Measurements from ENCODE around the gene LFNG. TPM values are rescaled to one million over a fixed set of nuclear protein-coding genes. Genes with fewer than 3 reads are reported as not detected.
A peak's percentile ranks its signal among the peaks of the same experiment; 100 is the strongest.

The LFNG gene
- total and polyA plus RNA-seq, 2 of the 13 experiments (the other 11 are each of a cell fraction or from before 2014, with no cell fraction given): 0.44 to 1.5 TPM

DNA sequence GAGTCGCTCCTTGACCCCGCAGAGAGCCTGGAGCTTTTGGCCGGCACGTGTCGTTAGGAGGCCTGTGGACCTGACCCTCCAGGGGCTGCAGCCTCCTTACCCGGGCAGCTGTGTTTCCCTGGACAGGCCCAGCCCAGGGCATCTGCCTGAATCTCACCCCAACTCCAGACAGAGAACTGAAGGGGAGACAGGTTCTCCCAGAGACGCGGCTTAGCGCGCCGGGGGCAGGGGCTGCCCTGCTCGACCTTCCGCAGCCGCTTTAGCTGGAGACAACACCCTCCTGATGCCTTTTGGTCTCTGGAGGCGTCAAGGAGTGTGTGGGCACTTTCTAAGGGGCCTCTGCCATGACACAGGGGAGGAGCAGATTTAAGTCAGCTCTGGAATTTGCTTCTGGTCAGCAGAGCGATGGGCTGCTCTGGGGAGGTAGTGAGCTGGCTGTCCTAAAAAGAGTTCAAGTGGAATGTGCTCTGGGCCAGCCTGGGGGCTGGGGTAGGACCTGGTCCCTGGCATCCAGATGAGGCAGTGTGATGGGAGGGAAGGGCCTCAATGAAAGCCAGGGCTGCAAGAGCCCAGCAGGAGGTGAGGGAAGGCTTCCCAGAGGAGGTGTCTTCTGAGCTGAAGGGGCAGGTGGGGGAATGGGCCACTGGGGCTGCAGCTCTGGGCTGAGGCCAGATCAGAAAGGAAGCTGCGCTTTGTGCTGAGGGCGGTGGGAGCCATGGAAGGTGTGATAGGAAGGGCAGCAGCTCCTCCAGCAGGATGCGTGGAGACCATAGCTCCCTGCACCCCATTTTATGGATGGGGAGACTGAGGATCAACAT lies 49.2 kb upstream of the LFNG start:
- Histone ChIP-seq H3K4me3 (replicated peaks in 1 of 3; ENCODE audit: insufficient read depth in 1 of 3, low read depth in 2 of 3, low read length in 3 of 3) (peak overlapping the region in 1 of 3 experiments; percentile 38; a peak in 1 of 6 replicates), H4K20me1 (ENCODE audit: insufficient read depth, low read length) (no peaks in the 10 kb centered on the region), H3K4me1 (ENCODE audit: insufficient read depth, low read length) (peaks cover 44% of the 10 kb centered on the region), H3K27ac (ENCODE audit: extremely low read length, insufficient read depth, low read length) (no peak overlapping the region), H3K9me3 (ENCODE audit: low read length) (no peaks in the 10 kb centered on the region), H3K27me3 (ENCODE audit: control insufficient read depth in 1 of 2, insufficient read depth in 2 of 2, low read length in 2 of 2) (peaks cover 4 to 30% of the 10 kb centered on the region in 2 experiments; a peak in 4 of 5 replicates), H3K36me3 (replicated peaks in 1 of 2; ENCODE audit: control insufficient read depth in 1 of 2, insufficient read depth in 2 of 2, low read length in 2 of 2) (no peaks in the 10 kb centered on the region), H2AFZ (ENCODE audit: low read length) (no peak overlapping the region), H3K4me2 (ENCODE audit: low read depth, low read length) (peak overlapping the region; percentile 54), H3K79me2 (ENCODE audit: insufficient read depth, low read length) (no peaks in the 10 kb centered on the region), H3K9ac (ENCODE audit: insufficient read depth, low read depth, low read length) (no peak overlapping the region)
- TF ChIP-seq AGO2 (optimal IDR thresholded peaks at IDR 0.05; ENCODE audit: low read depth, low read length) (no peak), JARID2 (CRISPR knock-in tag; IDR thresholded peaks at IDR 0.05; ENCODE audit: insufficient replicate concordance) (no peak), BHLHE40 (IDR thresholded peaks at IDR 0.05; ENCODE audit: low read length) (peak; percentile 63; the same call in 1 of the 2 replicates), ZNF547 (CRISPR knock-in tag; IDR thresholded peaks at IDR 0.05) (no peak), ZNF629 (CRISPR knock-in tag; conservative IDR thresholded peaks at IDR 0.05) (peak; percentile 94), ZNF569 (CRISPR knock-in tag; IDR thresholded peaks at IDR 0.05; ENCODE audit: borderline replicate concordance) (no peak), ADNP (CRISPR knock-in tag; IDR thresholded peaks at IDR 0.05) (peak; percentile 53), CREB1 (IDR thresholded peaks at IDR 0.05) (no peak), CREB1 (CRISPR knock-in tag; IDR thresholded peaks at IDR 0.05) (no peak), ZMYM3 (CRISPR knock-in tag; IDR thresholded peaks at IDR 0.05) (peak; percentile 91), KDM1A (CRISPR knock-in tag; IDR thresholded peaks at IDR 0.05) (peak; percentile 70)
- TF ChIP-seq, protein P1, sequence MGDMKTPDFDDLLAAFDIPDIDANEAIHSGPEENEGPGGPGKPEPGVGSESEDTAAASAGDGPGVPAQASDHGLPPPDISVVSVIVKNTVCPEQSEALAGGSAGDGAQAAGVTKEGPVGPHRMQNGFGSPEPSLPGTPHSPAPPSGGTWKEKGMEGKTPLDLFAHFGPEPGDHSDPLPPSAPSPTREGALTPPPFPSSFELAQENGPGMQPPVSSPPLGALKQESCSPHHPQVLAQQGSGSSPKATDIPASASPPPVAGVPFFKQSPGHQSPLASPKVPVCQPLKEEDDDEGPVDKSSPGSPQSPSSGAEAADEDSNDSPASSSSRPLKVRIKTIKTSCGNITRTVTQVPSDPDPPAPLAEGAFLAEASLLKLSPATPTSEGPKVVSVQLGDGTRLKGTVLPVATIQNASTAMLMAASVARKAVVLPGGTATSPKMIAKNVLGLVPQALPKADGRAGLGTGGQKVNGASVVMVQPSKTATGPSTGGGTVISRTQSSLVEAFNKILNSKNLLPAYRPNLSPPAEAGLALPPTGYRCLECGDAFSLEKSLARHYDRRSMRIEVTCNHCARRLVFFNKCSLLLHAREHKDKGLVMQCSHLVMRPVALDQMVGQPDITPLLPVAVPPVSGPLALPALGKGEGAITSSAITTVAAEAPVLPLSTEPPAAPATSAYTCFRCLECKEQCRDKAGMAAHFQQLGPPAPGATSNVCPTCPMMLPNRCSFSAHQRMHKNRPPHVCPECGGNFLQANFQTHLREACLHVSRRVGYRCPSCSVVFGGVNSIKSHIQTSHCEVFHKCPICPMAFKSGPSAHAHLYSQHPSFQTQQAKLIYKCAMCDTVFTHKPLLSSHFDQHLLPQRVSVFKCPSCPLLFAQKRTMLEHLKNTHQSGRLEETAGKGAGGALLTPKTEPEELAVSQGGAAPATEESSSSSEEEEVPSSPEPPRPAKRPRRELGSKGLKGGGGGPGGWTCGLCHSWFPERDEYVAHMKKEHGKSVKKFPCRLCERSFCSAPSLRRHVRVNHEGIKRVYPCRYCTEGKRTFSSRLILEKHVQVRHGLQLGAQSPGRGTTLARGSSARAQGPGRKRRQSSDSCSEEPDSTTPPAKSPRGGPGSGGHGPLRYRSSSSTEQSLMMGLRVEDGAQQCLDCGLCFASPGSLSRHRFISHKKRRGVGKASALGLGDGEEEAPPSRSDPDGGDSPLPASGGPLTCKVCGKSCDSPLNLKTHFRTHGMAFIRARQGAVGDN (CRISPR knock-in tag; IDR thresholded peaks at IDR 0.05): peak; percentile 31; the same call in 1 of the 2 replicates
- no TSS peak for BruUV-seq (replicated peaks)
- intact Hi-C loops (cut with micrococcal nuclease; ENCODE audit: unreplicated experiment): loop anchor here (10.0 kb wide), 1 partner anchor 94 kb away; no protein-coding TSS in a partner anchor
- ATAC-seq: no peak; the same call in 2 of the 3 replicates
- FAIRE-seq: no peak
- ChIA-PET POLR2A (interaction anchor here (4.2 kb wide), 1 partner anchor 19 kb away, joined by 22 read pairs; no protein-coding TSS in a partner anchor), CTCF (ENCODE audit: low intra/inter-chr PET ratio, low total read pairs) (interaction anchor here (2.7 kb wide), 1 partner anchor 18 kb away, joined by 24 read pairs; no protein-coding TSS in a partner anchor)
- no peak for DNase-seq (ENCODE audit: low spot score)
- 0% methylated on average over 9 of the region's 19 CpGs for WGBS (ENCODE audit: low lambda C conversion rate)
- in situ Hi-C loops (cut with HindIII; ENCODE audit: extremely low pct_ligation_motif_present, low pct_unique_long_range_greater_than_20kb): no loop called here

Data from HepG2 (cell line).